HepG2 (cell line): ENCODE data around the gene PEAK3. TPM values are rescaled to one million over a fixed set of nuclear protein-coding genes. Genes with fewer than 3 reads are reported as not detected.

Experiments
- AFF4 ChIP-seq: sonication (generic); formaldehyde crosslinking; IDR thresholded peaks from 2 replicates; pipeline ENCODE4 v1.4.0; 2020; ENCODE audit warnings: missing genetic modification reagents
- BORCS8-MEF2B ChIP-seq: sonication (generic); formaldehyde crosslinking; IDR thresholded peaks from 2 replicates; pipeline ENCODE4 v1.8.0; 2022; ENCODE audit warnings: mild to moderate bottlenecking, missing genetic modification reagents
- DNMT1 ChIP-seq: sonication (generic); formaldehyde crosslinking; IDR thresholded peaks from 2 replicates; pipeline ENCODE4 v1.5.1; 2020; ENCODE audit warnings: mild to moderate bottlenecking, missing genetic modification reagents
- EHMT2 ChIP-seq: fragments of 200-600 bp; sonication (generic); IDR thresholded peaks from 2 replicates; pipeline ENCODE4 v1.7.0; 2017; ENCODE audit warnings: antibody characterized with exemption, low read depth, low read length, borderline replicate concordance
- HINFP ChIP-seq: sonication (generic); formaldehyde crosslinking; IDR thresholded peaks from 2 replicates; pipeline ENCODE4 v1.4.0; 2020; ENCODE audit warnings: low read depth, mild to moderate bottlenecking, missing genetic modification reagents
- HMG20A ChIP-seq: IDR thresholded peaks from 2 replicates; pipeline ENCODE4 v1.6.1; 2016; ENCODE audit warnings: borderline replicate concordance
- SKIL ChIP-seq: sonication (generic); formaldehyde crosslinking; IDR thresholded peaks from 2 replicates; pipeline ENCODE4 v1.8.0; 2022; ENCODE audit warnings: missing genetic modification reagents, mild to moderate bottlenecking, moderate library complexity, borderline replicate concordance
- SNAPC2 ChIP-seq: sonication (generic); formaldehyde crosslinking; IDR thresholded peaks from 2 replicates; pipeline ENCODE4 v1.8.1; 2022; ENCODE audit warnings: mild to moderate bottlenecking, missing genetic modification reagents
- SP2 ChIP-seq: sonication (generic); formaldehyde crosslinking; IDR thresholded peaks from 2 replicates; pipeline ENCODE4 v1.5.1; 2020; ENCODE audit warnings: mild to moderate bottlenecking, missing genetic modification reagents
- THAP9 ChIP-seq: sonication (generic); formaldehyde crosslinking; IDR thresholded peaks from 2 replicates; pipeline ENCODE4; 2020; ENCODE audit warnings: missing genetic modification reagents, mild to moderate bottlenecking, borderline replicate concordance
- TRIM22 ChIP-seq: fragments of 450-650 bp; IDR thresholded peaks from 2 replicates; pipeline ENCODE4 v1.6.1; 2017
- ZBTB1 ChIP-seq: sonication (generic); formaldehyde crosslinking; IDR thresholded peaks from 2 replicates; pipeline ENCODE4 v1.4.0; 2020; ENCODE audit warnings: missing genetic modification reagents, borderline replicate concordance
- ZFP82 ChIP-seq: sonication (generic); formaldehyde crosslinking; IDR thresholded peaks from 2 replicates; pipeline ENCODE4 v1.5.1; 2020; ENCODE audit warnings: mild to moderate bottlenecking, missing genetic modification reagents, borderline replicate concordance
- ZNF12 ChIP-seq: sonication (generic); formaldehyde crosslinking; IDR thresholded peaks from 2 replicates; pipeline ENCODE4 v1.5.0; 2020; ENCODE audit warnings: missing genetic modification reagents
- ZNF3 ChIP-seq: IDR thresholded peaks from 2 replicates; pipeline ENCODE4 v1.7.0; 2017; ENCODE audit warnings: inconsistent platforms
- ZNF562 ChIP-seq: sonication (generic); formaldehyde crosslinking; IDR thresholded peaks from 2 replicates; pipeline ENCODE4 v1.8.0; 2022; ENCODE audit warnings: missing genetic modification reagents, borderline replicate concordance
- ZNF816 ChIP-seq: sonication (generic); formaldehyde crosslinking; IDR thresholded peaks from 2 replicates; pipeline ENCODE4 v1.8.0; 2022; ENCODE audit warnings: missing genetic modification reagents, mild to moderate bottlenecking, borderline replicate concordance
- polyA plus RNA-seq, 8 experiments: library from polyadenylated mRNA; depleted of rRNA in 3 of 8; stranded (reverse) in 7 of 8; unstranded in 1 of 8; fragments of >200 nt; fragmentation: Illumina TruSeq in 4 of 8; extraction: Trizol in 4 of 8; gene quantifications; 2 replicates each; pipeline versions ENCODE4 v1.2.1 to v1.2.3, GENCODE V29; 2011 to 2016; ENCODE audit warnings: low read depth in 4 of 8, missing spikeins in 1 of 8, mixed read lengths in 1 of 8; ENCODE audit not compliant: insufficient read depth in 1 of 8
- total RNA-seq, 5 experiments: library from RNA; depleted of rRNA; stranded (reverse); fragments of >200 nt; fragmentation: Illumina TruSeq; extraction: Trizol; gene quantifications; 2 replicates each; pipeline ENCODE4 v1.2.3, GENCODE V29; 2016; ENCODE audit warnings: low read depth in 1 of 5

The PEAK3 gene
- total and polyA plus RNA-seq, 2 of the 13 experiments (the other 11 are each of a cell fraction or from before 2014, with no cell fraction given), result not detected

GRCh38 chr19:2266183-2266993 lies 15.6 kb downstream of the PEAK3 start (continued):
- TF ChIP-seq AFF4 (CRISPR knock-in tag) (no peak), ZBTB1 (CRISPR knock-in tag) (no peak), SNAPC2 (CRISPR knock-in tag) (no peak), ZNF562 (no peak), ZNF12 (CRISPR knock-in tag) (0 out of 2 replicates have a peak, but pooled peaks have one; percentile 24), ZFP82 (CRISPR knock-in tag) (no peak), BORCS8-MEF2B (CRISPR knock-in tag) (no peak), TRIM22 (no peak), SP2 (no peak), HINFP (CRISPR knock-in tag) (no peak), ZNF3 (CRISPR knock-in tag) (no peak), SKIL (CRISPR knock-in tag) (no peak), HMG20A (CRISPR knock-in tag) (no peak), ZNF816 (CRISPR knock-in tag) (no peak), THAP9 (CRISPR knock-in tag) (peak; percentile 55; the same call in 1 of the 2 replicates), EHMT2 (no peak), DNMT1 (CRISPR knock-in tag) (no peak)
